Lung (tissue), 12 donors: ENCODE results near the gene ZNF614. TPM values are rescaled to one million over a fixed set of nuclear protein-coding genes. Genes with fewer than 3 reads are reported as not detected.
"Not testable (repeated sequence)": the region's sequence is repeated elsewhere in the genome, so short reads cannot be mapped to it uniquely, and the experiment has no call there.

Experiments used
- ATAC-seq: fragments of 200-7000 bp; cut with Tn5 transposase; one replicate; pipeline ENCODE4 v1.9.1; 2020; ENCODE audit warnings: moderate number of reproducible peaks; ENCODE audit not compliant: insufficient read depth, low FRiP score
- DNase-seq, 3 donors: peaks; one replicate each; pipeline ENCODE4 v3.0.0-alpha.2; 2013 to 2017
- H3K27ac ChIP-seq, 2 donors: one replicate each; pipeline ENCODE4 v1.5.1; 2013; ENCODE audit warnings: mild to moderate bottlenecking in 2 of 2, moderate library complexity in 2 of 2, control low read depth in 1 of 2, inconsistent platforms in 1 of 2, low read depth in 1 of 2, low read length in 1 of 2
- H3K27me3 ChIP-seq, 3 donors: one replicate each; pipeline ENCODE4 v1.5.1; 2013; ENCODE audit warnings: low read length in 2 of 3; ENCODE audit not compliant: control insufficient read depth in 3 of 3, insufficient read depth in 3 of 3
- H3K36me3 ChIP-seq, 4 donors: one replicate each; pipeline ENCODE4 v1.5.1; 2013; ENCODE audit warnings: low read length in 4 of 4, mild to moderate bottlenecking in 1 of 4, moderate library complexity in 1 of 4; ENCODE audit not compliant: control insufficient read depth in 4 of 4, insufficient read depth in 4 of 4
- H3K4me1 ChIP-seq, 5 donors: one replicate each; pipeline ENCODE4 v1.5.1; 2013; ENCODE audit warnings: low read length in 5 of 5, mild to moderate bottlenecking in 2 of 5, moderate library complexity in 1 of 5; ENCODE audit not compliant: control insufficient read depth in 5 of 5, insufficient read depth in 5 of 5
- H3K4me3 ChIP-seq: one replicate; pipeline ENCODE4 v1.5.1; 2013; ENCODE audit warnings: mild to moderate bottlenecking, control low read depth, moderate library complexity
- H3K9ac ChIP-seq, 2 donors: one replicate each; pipeline ENCODE4 v1.5.1; 2013; ENCODE audit warnings: low read length in 2 of 2, control low read depth in 1 of 2; ENCODE audit not compliant: insufficient read depth in 1 of 2
- H3K9me3 ChIP-seq, 4 donors: one replicate each; pipeline ENCODE4 v1.5.1; 2013; ENCODE audit warnings: low read length in 3 of 4, mild to moderate bottlenecking in 1 of 4, moderate library complexity in 1 of 4; ENCODE audit not compliant: control insufficient read depth in 4 of 4, insufficient read depth in 3 of 4
- CTCF ChIP-seq: IDR thresholded peaks from 2 replicates; pipeline ENCODE4 v1.5.1; 2012; ENCODE audit warnings: mild to moderate bottlenecking; ENCODE audit errors: control extremely low read depth, extremely low read depth
- WGBS, 2 donors: extraction: QIAGEN DNeasy Blood & Tissue Kit; methylation state at CpG; one replicate each; pipeline ENCODE4 v1.1.7; 2013; 5-methylcytosine and 5-hydroxymethylcytosine counted together
- polyA plus RNA-seq, 2 donors: library from polyadenylated mRNA; stranded (reverse); fragments of 200-250 nt; gene quantifications; one replicate each; pipeline ENCODE4 v1.2.1, GENCODE V29; 2013
- total RNA-seq, 2 donors: library from RNA; depleted of rRNA in 1 of 2; stranded (reverse); fragments of >200 nt in 1 of 2; gene quantifications; one replicate each; pipeline ENCODE4 v1.2.1, GENCODE V29; 2014 to 2021
- donor health status: control.
- donor health status: control.
- donor health status: Bipolar disorder and iron deficiency.
- donor health status: healthy.
- donor health status: DM: yes; HTN: yes; CAD: no.

The ZNF614 gene
- total and polyA plus RNA-seq, 4 donors: 3.0 to 15.1 (median 5.2) TPM

- ATAC-seq (peak; percentile 100), DNase-seq (peak; percentile 94 to 98 (median 97))
- Histone ChIP-seq H3K9ac (peak within 1 kb of the TSS; percentile 78 to 98), H3K36me3 (peaks cover 0 to 15% (median 3%) of the 10 kb centered on the region in 4 donors), H3K4me3 (peak within 1 kb of the TSS; percentile 100), H3K27ac (peak within 1 kb of the TSS; percentile 70 to 91), H3K9me3 (peaks cover 1 to 31% (median 13%) of the 10 kb centered on the region in 4 donors), H3K27me3 (no peaks in the 10 kb centered on the region), H3K4me1 (peaks cover 0 to 8% (median 0%) of the 10 kb centered on the region in 5 donors)
- no peak for TF ChIP-seq CTCF
- WGBS, 2 donors: 2 to 4% methylated on average over 33 of the region's 33 CpGs
Measured at GRCh38 chr19:51986309-51987291, 41.6 kb downstream of the ZNF614 start, which contains the start of gene ZNF350. Gene ZNF350, minus strand, starts transcription at chr19:51986840. Its CDS starts 12,480 bp downstream, at chr19:51974360.

- no peak overlapping the region for H3K9ac ChIP-seq
- peaks cover 0 to 8% (median 0%) of the 10 kb centered on the region in 5 donors for H3K4me1 ChIP-seq
- H3K27me3 ChIP-seq: no peaks in the 10 kb centered on the region
- peaks cover 2 to 30% (median 13%) of the 10 kb centered on the region in 4 donors for H3K9me3 ChIP-seq
- no peak overlapping the region for H3K4me3 ChIP-seq
- no peak overlapping the region for H3K27ac ChIP-seq
- peaks cover 6 to 39% (median 18%) of the 10 kb centered on the region in 4 donors for H3K36me3 ChIP-seq
- ATAC-seq: no peak
- 97 to 100% methylated on average over 4 of the region's 4 CpGs for WGBS, 2 donors
- no peak for DNase-seq
- no peak for TF ChIP-seq CTCF
Measured at GRCh38 chr19:51983361-51983760, 44.8 kb downstream of the ZNF614 start.

- H3K27ac ChIP-seq, H3K4me1 ChIP-seq, DNase-seq, H3K4me3 ChIP-seq, ATAC-seq, H3K27me3 ChIP-seq, H3K9ac ChIP-seq: not testable (repeated sequence)
- peaks cover 2 to 43% (median 22%) of the 10 kb centered on the region in 4 donors for H3K9me3 ChIP-seq
- peaks cover 6 to 47% (median 22%) of the 10 kb centered on the region in 4 donors for H3K36me3 ChIP-seq
- whole genome bisulfite sequencing, 2 donors: 94 to 96% methylated on average over 6 of the region's 6 CpGs
Measured at GRCh38 chr19:51980926-51981325, 47.3 kb downstream of the ZNF614 start.

GRCh38 chr19:51980116-51980736 lies 48.0 kb downstream of the ZNF614 start:
- Histone ChIP-seq H3K9me3 (peaks cover 2 to 45% (median 24%) of the 10 kb centered on the region in 4 donors), H3K27me3 (no peaks in the 10 kb centered on the region), H3K4me3 (no peak overlapping the region), H3K36me3 (peaks cover 6 to 49% (median 22%) of the 10 kb centered on the region in 4 donors), H3K27ac (no peak overlapping the region), H3K4me1 (peaks cover 0 to 4% (median 0%) of the 10 kb centered on the region in 5 donors), H3K9ac (no peak overlapping the region)
- ATAC-seq (no peak), DNase-seq (no peak)
- TF ChIP-seq CTCF: no peak
- WGBS, 2 donors: 57 to 84% methylated on average over 6 of the region's 6 CpGs
